Stimulated activated CD8-positive, alpha-beta memory T cell treated with anti-CD3 and anti-CD28 coated beads, Interleukin-4, amount 100 ng/mL, for 24 hours (primary cell): ENCODE results near the gene TNS2.

ENCODE experiments used
- DNase-seq: peaks from one replicate; pipeline ENCODE4 v3.0.0-alpha.2; 2020; ENCODE audit warnings: low read depth

Gene TNS2

GRCh38 chr12:53056296-53056695 lies 6.4 kb downstream of the TNS2 start:
- DNase-seq, result no peak

- no peak for DNase-seq
Observed at GRCh38 chr12:53056901-53057300, 7.0 kb downstream of the TNS2 start.

GRCh38 chr12:53057816-53058500 lies 8.1 kb downstream of the TNS2 start:
- DNase-seq, result no peak

- DNase-seq, result no peak
Observed at GRCh38 chr12:53058674-53059433, 9.0 kb downstream of the TNS2 start.

- no peak for DNase-seq
Observed at GRCh38 chr12:53059434-53060063, 9.7 kb downstream of the TNS2 start.

- no peak for DNase-seq
Observed at GRCh38 chr12:53060064-53060720, 10.3 kb downstream of the TNS2 start.

- no peak for DNase-seq
Observed at GRCh38 chr12:53060721-53061276, 10.9 kb downstream of the TNS2 start.

GRCh38 chr12:53061404-53062010 lies 11.6 kb downstream of the TNS2 start:
- DNase-seq, result no peak

GRCh38 chr12:53062011-53062961 lies 12.4 kb downstream of the TNS2 start:
- DNase-seq, result no peak

GRCh38 chr12:53062977-53063707 lies 13.3 kb downstream of the TNS2 start:
- no peak for DNase-seq

- no peak for DNase-seq
Observed at GRCh38 chr12:53063708-53064612, 14.1 kb downstream of the TNS2 start.

- DNase-seq, result no peak
Observed at GRCh38 chr12:53064613-53065436, 15.0 kb downstream of the TNS2 start.

- DNase-seq, result no peak
Observed at GRCh38 chr12:53065470-53065869, 15.6 kb downstream of the TNS2 start.

- peak; percentile 39 for DNase-seq
Observed at GRCh38 chr12:53065975-53066931, 16.4 kb downstream of the TNS2 start.

GRCh38 chr12:53067074-53067992 lies 17.5 kb downstream of the TNS2 start:
- no peak for DNase-seq
